ENCODE results near the gene SCARB2.
A peak's percentile ranks its signal among the peaks of the same experiment; 100 is the strongest.
"Not testable (repeated sequence)": the region's sequence is repeated elsewhere in the genome, so short reads cannot be mapped to it uniquely, and the experiment has no call there.

SCARB2 gene, protein sequence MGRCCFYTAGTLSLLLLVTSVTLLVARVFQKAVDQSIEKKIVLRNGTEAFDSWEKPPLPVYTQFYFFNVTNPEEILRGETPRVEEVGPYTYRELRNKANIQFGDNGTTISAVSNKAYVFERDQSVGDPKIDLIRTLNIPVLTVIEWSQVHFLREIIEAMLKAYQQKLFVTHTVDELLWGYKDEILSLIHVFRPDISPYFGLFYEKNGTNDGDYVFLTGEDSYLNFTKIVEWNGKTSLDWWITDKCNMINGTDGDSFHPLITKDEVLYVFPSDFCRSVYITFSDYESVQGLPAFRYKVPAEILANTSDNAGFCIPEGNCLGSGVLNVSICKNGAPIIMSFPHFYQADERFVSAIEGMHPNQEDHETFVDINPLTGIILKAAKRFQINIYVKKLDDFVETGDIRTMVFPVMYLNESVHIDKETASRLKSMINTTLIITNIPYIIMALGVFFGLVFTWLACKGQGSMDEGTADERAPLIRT

GRCh38 chr4:76213415-76214176 lies at the start of gene SCARB2:
Gene SCARB2 (minus strand): TSS chr4:76213824. CDS start chr4:76213543, 281 bp downstream.
- peak; percentile 70 for DNase-seq (ENCODE audit: low spot score)

DNA sequence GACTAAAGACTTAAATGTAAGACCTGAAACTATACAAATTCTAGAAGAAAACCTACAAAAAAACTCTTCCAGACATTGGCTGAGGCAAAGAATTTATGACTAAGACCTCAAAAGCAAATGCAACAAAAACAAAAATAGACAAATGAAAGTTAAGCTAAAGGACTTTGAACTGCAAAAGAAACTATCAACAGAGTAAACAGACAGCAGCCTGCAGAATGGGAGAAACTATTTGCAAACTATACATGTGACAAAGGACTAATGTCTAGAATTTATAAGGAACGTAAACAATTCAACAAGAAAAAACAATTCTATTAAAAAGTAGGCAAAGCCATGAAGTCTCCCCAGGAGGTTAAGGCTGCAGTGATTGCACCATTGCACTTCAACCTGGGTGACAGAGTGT lies 46.9 kb upstream of the SCARB2 start:
- DNase-seq (ENCODE audit: low spot score): no peak

DNA sequence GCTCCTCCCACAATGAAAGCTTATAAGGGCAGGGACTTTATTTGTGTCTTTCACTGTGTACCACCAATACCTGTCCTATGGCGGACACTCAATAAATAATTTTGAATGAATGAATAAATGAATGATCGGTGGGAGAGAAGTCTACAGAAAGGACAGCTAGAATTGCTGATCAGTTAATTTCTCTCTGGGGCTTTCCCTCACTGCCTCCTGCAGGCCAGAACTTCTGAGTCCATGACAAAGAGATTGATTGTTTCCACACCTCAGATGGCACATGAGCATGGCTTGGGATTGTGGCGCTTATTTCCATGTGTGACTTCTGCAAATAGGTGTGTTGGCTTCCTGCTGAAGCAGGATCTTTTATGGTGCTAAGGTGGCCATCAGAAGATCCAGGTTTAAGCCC lies 44.2 kb upstream of the SCARB2 start:
- no peak for DNase-seq (ENCODE audit: low spot score)

GRCh38 chr4:76256968-76257367 lies 43.3 kb upstream of the SCARB2 start:
- no peak for DNase-seq (ENCODE audit: low spot score)

- DNase-seq (ENCODE audit: low spot score): no peak
Measured at GRCh38 chr4:76256032-76256431, 42.4 kb upstream of the SCARB2 start.

DNA sequence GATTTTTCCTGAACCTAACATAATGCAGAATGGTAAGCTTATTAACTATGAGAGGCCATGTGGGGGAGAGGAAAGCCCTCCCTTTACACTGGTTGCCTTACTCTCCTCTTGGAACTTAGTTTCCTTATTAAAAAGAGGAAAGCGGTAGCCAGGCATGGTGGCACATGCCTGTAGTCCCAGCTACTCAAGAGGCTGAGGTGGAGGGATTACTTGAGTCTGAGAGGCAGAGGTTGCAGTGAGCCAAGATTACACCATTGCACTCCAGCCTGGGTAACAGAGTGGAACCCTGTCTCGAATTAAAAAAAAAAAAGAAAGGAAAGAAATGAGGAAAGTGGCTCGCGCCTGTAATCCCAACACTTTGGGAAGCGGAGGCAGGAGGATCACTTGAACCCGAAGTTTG lies 39.9 kb upstream of the SCARB2 start:
- DNase-seq (ENCODE audit: low spot score): no peak

GRCh38 chr4:76252271-76252653 lies 38.6 kb upstream of the SCARB2 start:
- DNase-seq (ENCODE audit: low spot score): no peak

GRCh38 chr4:76251441-76252270 lies 38.0 kb upstream of the SCARB2 start, which contains the start of gene FAM47E:
Gene FAM47E (plus strand): TSS chr4:76251721. CDS start chr4:76251747, 26 bp downstream.
- DNase-seq (ENCODE audit: low spot score): peak; percentile 63

- no peak for DNase-seq (ENCODE audit: low spot score)
Measured at GRCh38 chr4:76250962-76251361, 37.3 kb upstream of the SCARB2 start.

DNA sequence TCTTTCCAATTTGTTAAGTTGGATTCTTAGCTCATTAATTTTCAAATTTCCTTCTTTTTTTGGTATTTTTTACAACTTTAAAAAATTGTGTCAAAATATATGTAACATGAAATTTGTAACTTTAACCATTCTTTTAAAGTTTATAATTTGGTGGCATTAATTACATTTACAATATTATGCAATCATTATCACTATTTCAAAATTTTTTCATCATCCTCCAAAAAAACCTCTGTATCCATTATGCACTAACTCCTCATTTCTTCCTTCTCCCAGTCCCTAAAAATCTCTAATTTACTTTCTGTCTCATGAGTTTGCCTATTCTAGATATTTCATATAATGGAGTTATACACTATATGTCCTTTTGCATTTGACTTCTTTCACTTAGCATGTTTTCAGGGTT lies 33.2 kb upstream of the SCARB2 start:
- DNase-seq (ENCODE audit: low spot score): no peak

DNA sequence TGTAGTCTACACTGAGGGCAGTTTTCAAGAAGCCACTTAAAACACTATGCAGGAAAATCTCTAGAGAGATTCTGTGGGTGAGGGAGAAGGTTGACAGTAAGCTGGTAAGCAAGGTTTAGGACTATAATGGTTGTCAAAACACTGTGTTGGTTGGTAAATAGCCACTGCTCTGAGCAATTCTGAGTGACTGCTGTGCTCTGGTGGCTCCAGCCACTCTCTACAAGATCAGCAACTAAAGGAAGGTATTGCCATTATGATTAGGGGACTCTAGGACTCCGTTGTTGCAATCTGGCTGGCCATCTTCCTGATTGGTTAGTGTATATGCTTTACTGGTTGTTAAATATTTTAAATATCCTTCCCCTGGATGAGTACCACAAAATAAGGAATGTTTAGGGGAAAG lies 32.4 kb upstream of the SCARB2 start:
- DNase-seq (ENCODE audit: low spot score): no peak

GRCh38 chr4:76243877-76244276 lies 30.3 kb upstream of the SCARB2 start:
- DNase-seq (ENCODE audit: low spot score): not testable (repeated sequence)

DNA sequence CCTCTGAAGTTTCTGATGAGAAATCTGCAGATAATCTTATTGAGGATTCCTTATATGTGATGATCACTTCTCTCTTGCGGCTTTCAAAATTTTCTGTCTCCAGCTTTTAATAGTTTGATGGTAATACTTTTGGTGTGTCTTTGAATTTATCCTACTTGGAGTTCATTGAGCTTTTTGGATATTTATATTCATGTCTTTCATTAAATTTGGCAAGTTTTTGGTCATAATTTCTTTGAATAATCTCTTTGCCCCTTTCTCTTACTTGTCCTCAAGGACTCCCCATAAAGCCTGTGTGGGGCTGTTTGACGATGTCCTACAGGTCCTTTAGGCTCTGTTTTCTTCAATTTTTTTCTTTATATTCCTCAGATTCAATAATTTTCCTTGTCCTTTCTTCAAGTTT lies 26.6 kb upstream of the SCARB2 start:
- no peak for DNase-seq (ENCODE audit: low spot score)

GRCh38 chr4:76238701-76239100 lies 25.1 kb upstream of the SCARB2 start:
- DNase-seq (ENCODE audit: low spot score): no peak

DNA sequence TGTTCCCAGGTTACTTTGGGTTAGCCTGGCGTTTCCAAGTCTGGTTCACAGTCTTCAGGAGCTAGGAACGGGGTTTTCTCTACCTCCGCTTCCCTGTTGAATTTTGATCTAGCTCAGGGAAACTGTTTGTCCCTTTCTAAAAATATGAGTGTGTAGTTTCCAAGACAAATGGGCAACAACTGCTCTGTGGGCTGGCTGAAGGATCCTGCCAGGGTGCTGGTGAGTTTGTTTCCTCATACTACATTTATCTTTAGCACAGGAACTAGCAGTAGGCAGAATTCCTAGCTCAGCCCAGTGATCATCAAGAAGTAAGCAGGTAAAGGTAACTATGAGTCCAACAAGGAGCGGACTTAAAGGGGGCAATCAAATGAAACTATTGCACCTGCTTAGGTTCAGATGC lies 24.6 kb upstream of the SCARB2 start:
- no peak for DNase-seq (ENCODE audit: low spot score)

DNA sequence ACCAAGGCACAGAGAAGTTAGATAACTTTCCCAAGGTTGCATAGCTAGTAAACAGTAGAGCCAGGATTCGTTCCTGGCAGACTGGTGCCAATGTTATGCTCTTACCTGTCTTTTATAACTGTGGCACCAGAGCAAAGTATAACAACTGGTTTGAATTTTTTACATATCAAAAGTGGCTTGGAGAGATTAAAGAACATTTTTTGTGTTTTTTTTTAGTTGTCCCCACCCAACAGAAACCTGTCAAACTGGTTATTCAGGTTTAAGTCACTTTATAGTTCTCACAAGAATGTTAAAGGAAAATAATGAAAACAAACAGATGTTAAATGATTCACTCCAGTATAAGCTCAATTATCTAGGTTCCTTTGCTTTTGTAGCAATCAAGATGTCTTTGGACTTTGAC lies 22.3 kb upstream of the SCARB2 start:
- DNase-seq (ENCODE audit: low spot score): no peak

- no peak for DNase-seq (ENCODE audit: low spot score)
Measured at GRCh38 chr4:76235407-76235806, 21.8 kb upstream of the SCARB2 start.

DNA sequence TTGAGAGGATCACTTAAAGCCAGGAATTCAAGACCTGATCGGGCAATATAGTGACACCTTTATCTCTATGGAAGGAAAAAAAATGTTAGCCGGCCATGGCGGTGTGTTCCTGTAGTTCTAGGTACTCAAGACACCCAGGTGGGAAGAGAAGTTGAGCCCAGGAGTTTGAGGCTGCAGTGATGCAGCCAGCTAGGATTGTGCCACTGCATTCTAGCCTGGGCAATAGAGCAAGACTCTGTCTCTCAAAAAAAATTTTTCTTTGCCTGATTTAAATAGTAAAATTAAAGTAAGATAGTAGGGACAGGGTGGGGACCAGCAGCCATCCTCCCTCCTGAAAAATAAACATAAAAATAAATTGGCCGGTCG lies 21.0 kb upstream of the SCARB2 start:
- no peak for DNase-seq (ENCODE audit: low spot score)

- no peak for DNase-seq (ENCODE audit: low spot score)
Measured at GRCh38 chr4:76233967-76234678, 20.5 kb upstream of the SCARB2 start.

GRCh38 chr4:76233529-76233928 lies 19.9 kb upstream of the SCARB2 start:
- no peak for DNase-seq (ENCODE audit: low spot score)

DNA sequence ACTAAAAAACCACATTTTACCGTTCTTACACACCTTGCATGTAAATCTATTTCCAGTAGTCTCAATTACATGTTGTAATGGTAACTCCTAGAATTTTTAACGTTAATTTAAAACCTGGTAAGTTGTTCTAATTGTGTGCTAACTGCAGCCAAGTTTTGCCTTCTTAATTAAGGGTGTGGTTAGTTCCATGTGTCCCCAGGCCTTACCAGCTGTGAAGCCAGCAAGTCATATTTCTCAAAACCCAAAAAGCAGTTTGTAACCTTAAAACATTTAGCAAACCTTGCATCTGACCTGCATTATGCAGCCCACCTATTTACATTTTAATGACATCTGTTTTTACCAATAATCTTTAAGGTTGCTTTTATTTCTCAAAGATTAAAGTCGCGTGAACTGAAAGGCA lies 19.5 kb upstream of the SCARB2 start:
- DNase-seq (ENCODE audit: low spot score): no peak

- no peak for DNase-seq (ENCODE audit: low spot score)
Measured at GRCh38 chr4:76232681-76233080, 19.1 kb upstream of the SCARB2 start.
